Hepatocyte (in vitro differentiated cells): Measurements from ENCODE around the gene TACC2.

ENCODE experiments used
- CTCF ChIP-seq: fragments of 200-600 bp; sonication (generic); IDR thresholded peaks from 2 replicates; pipeline ENCODE4 v1.5.1; 2016; ENCODE audit warnings: antibody characterized with exemption, mild to moderate bottlenecking; ENCODE audit not compliant: poor library complexity
- EZH2 ChIP-seq: fragments of 200-600 bp; sonication (generic); IDR thresholded peaks from 2 replicates; pipeline ENCODE4 v1.6.1; 2016; ENCODE audit warnings: antibody characterized with exemption, mild to moderate bottlenecking, borderline replicate concordance
- EZH2phosphoT487 ChIP-seq: fragments of 200-600 bp; sonication (generic); IDR thresholded peaks from one replicate; pipeline ENCODE4 v1.6.1; 2018; ENCODE audit warnings: antibody characterized with exemption, mild to moderate bottlenecking, low read depth, moderate library complexity; ENCODE audit not compliant: unreplicated experiment, severe bottlenecking

- no peak for TF ChIP-seq CTCF
- no peak for TF ChIP-seq EZH2
- TF ChIP-seq EZH2phosphoT487: no peak
Observed at GRCh38 chr10:122292376-122292775, 303.4 kb downstream of the TACC2 start.
